Stomach (tissue), 4 donors: ENCODE data around the gene PNPLA5.
A peak's percentile ranks its signal among the peaks of the same experiment; 100 is the strongest.

Source experiments
- CTCF ChIP-seq, 7 experiments: fragments of 450-650 bp in 4 of 7; fragments of 200-600 bp in 3 of 7; sonication (generic) in 3 of 7; IDR thresholded peaks; one replicate each; pipeline ENCODE4 v1.5.1; 2016 to 2019; ENCODE audit warnings: antibody characterized with exemption in 7 of 7, control low read depth in 2 of 7, mild to moderate bottlenecking in 1 of 7
- EP300 ChIP-seq: sonication (generic); formaldehyde crosslinking; IDR thresholded peaks from one replicate; pipeline ENCODE4 v1.6.1; 2017; ENCODE audit warnings: antibody characterized with exemption

GRCh38 chr22:43884600-43885318 is 7.1 kb downstream of the PNPLA5 start:
- TF ChIP-seq EP300: no peak
- peak in 4 of 7 experiments; percentile 43 to 74 (median 58) for TF ChIP-seq CTCF (IDR thresholded peaks at IDR 0.05)
